Skeletal muscle tissue (tissue), 4 donors: Measurements from ENCODE around the gene STIM1. TPM values are rescaled to one million over a fixed set of nuclear protein-coding genes. Genes with fewer than 3 reads are reported as not detected.

ENCODE experiments used
- H3K27ac ChIP-seq: one replicate; pipeline ENCODE4 v1.7.0; 2013; ENCODE audit warnings: mild to moderate bottlenecking, low read depth, low read length, inconsistent platforms
- H3K27me3 ChIP-seq, 3 donors: one replicate each; pipeline ENCODE4 v1.7.0; 2013; ENCODE audit warnings: low read length in 3 of 3; ENCODE audit not compliant: control insufficient read depth in 3 of 3, insufficient read depth in 3 of 3
- H3K36me3 ChIP-seq, 3 donors: one replicate each; pipeline ENCODE4 v1.7.0; 2013; ENCODE audit warnings: low read length in 3 of 3; ENCODE audit not compliant: control insufficient read depth in 3 of 3, insufficient read depth in 3 of 3
- H3K4me1 ChIP-seq, 3 donors: one replicate each; pipeline ENCODE4 v1.7.0; 2013; ENCODE audit warnings: low read length in 3 of 3, mild to moderate bottlenecking in 3 of 3; ENCODE audit not compliant: control insufficient read depth in 3 of 3, insufficient read depth in 3 of 3
- H3K4me3 ChIP-seq, 3 donors: one replicate each; pipeline ENCODE4 v1.7.0; 2013; ENCODE audit warnings: low read length in 3 of 3
- H3K9ac ChIP-seq, 3 donors: one replicate each; pipeline ENCODE4 v1.7.0; 2013; ENCODE audit warnings: low read length in 3 of 3, mild to moderate bottlenecking in 3 of 3, moderate library complexity in 2 of 3, low read depth in 1 of 3
- H3K9me3 ChIP-seq, 3 donors: one replicate each; pipeline ENCODE4 v1.7.0; 2013; ENCODE audit warnings: low read length in 3 of 3; ENCODE audit not compliant: control insufficient read depth in 3 of 3
- total RNA-seq: library from RNA; depleted of rRNA; stranded (reverse); fragments of >200 nt; gene quantifications from one replicate; pipeline ENCODE4 v1.2.3, GENCODE V29; 2014
- donor health status: Osteomylitis.

STIM1 gene
- total RNA-seq, 1 donor from 2014 or later: 54.8 TPM

DNA sequence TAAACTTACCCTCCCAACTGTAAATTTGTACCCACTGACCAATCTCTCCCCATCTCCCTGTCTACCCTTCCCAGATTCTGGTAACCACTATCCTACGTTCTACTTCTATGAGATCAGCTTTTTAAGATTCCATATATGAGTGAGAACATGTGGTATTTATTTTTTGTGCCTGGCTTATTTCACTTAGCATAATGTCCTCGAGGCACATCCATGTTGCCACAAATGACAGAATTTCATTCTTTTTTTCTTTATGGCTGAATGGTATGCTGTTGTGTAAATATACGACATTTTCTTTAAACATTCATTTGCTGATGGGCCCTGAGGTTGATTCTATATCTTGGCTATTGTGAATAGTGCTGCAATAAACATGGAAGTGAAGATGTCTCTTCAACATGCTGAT, 164.4 kb downstream of the STIM1 start:
- no peak overlapping the region for H3K27ac ChIP-seq
- no peak overlapping the region for H3K9ac ChIP-seq
- H3K27me3 ChIP-seq: no peaks in the 10 kb centered on the region
- H3K4me1 ChIP-seq: peaks cover 2 to 12% (median 11%) of the 10 kb centered on the region in 3 donors
- H3K36me3 ChIP-seq: peaks cover 0 to 5% (median 0%) of the 10 kb centered on the region in 3 donors
- no peaks in the 10 kb centered on the region for H3K9me3 ChIP-seq
- no peak overlapping the region for H3K4me3 ChIP-seq

- no peaks in the 10 kb centered on the region for H3K9me3 ChIP-seq
- no peak overlapping the region for H3K4me3 ChIP-seq
- peaks cover 0 to 5% (median 0%) of the 10 kb centered on the region in 3 donors for H3K36me3 ChIP-seq
- H3K27me3 ChIP-seq: no peaks in the 10 kb centered on the region
- no peak overlapping the region for H3K27ac ChIP-seq
- H3K4me1 ChIP-seq: peaks cover 11 to 28% (median 22%) of the 10 kb centered on the region in 3 donors
- H3K9ac ChIP-seq: no peak overlapping the region
Observed at GRCh38 chr11:4022669-4023068, 167.2 kb downstream of the STIM1 start.

GRCh38 chr11:4025248-4025966, 169.9 kb downstream of the STIM1 start:
- Histone ChIP-seq H3K27ac (peak overlapping the region; percentile 61), H3K9ac (no peak overlapping the region), H3K36me3 (peaks cover 0 to 5% (median 0%) of the 10 kb centered on the region in 3 donors), H3K4me3 (no peak overlapping the region), H3K27me3 (no peaks in the 10 kb centered on the region), H3K9me3 (no peaks in the 10 kb centered on the region), H3K4me1 (peaks cover 11 to 28% (median 22%) of the 10 kb centered on the region in 3 donors)

DNA sequence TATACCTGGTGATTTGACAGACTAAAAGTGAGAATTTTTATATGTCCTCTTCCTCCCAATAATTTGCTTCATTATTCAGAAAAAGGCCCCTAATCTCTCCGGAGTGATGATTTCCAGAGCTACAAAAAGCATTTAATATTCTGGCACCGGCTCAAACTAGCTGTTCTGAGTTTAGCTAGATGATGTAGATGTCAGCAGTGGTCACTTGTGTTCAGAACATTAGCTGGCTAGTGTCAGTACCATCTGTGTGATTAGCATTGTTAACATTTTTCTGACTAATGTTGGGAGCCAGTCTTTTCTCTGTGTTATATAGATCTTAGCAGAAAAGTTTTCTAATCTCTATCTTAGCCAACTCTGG, 170.5 kb downstream of the STIM1 start:
- no peak overlapping the region for H3K9ac ChIP-seq
- H3K36me3 ChIP-seq: peaks cover 0 to 5% (median 0%) of the 10 kb centered on the region in 3 donors
- H3K27ac ChIP-seq: peak overlapping the region; percentile 61
- no peak overlapping the region for H3K4me3 ChIP-seq
- H3K27me3 ChIP-seq: no peaks in the 10 kb centered on the region
- H3K4me1 ChIP-seq: peaks cover 11 to 28% (median 22%) of the 10 kb centered on the region in 3 donors
- H3K9me3 ChIP-seq: no peaks in the 10 kb centered on the region

DNA sequence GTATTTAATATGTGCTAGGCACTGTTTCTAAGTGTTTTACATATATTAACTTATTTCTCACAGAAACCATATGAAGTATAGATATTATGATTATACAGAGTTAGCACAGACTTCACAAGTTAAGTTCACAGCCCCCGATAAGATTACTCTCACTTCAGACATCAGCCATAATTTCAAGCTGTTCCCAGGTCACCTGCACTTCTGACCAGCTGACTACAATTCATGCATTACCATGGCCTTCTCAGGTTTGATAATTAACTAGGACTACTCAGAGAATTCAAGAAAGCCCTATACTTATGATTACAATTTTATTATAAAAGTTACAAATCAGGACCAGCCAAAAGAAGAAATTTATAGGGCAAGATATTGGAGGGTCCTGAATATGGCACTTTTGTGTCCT, 170.9 kb downstream of the STIM1 start:
- Histone ChIP-seq H3K9me3 (no peaks in the 10 kb centered on the region), H3K27ac (peak overlapping the region; percentile 61), H3K27me3 (no peaks in the 10 kb centered on the region), H3K9ac (no peak overlapping the region), H3K4me3 (no peak overlapping the region), H3K4me1 (peaks cover 11 to 28% (median 22%) of the 10 kb centered on the region in 3 donors), H3K36me3 (peaks cover 0 to 5% (median 0%) of the 10 kb centered on the region in 3 donors)

DNA sequence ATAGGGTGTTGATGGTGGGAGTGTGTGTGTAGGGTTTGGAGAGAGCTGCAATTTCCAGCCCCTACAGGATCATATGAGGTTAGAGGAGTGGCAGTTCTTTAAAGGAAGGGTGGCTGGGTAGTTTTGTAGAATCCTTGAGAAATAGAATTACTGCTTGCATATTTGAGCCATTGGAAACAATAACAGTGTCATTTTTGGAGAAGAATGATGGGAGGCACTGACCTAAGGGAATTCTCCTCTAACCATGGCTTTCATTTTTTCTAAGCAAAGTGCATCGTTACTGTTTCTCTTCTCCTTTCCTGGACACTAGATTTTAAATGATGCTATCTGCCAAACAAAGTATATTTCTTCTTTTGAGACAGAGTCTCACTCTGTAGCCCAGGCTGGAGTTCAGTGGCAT, 172.3 kb downstream of the STIM1 start:
- Histone ChIP-seq H3K27ac (no peak overlapping the region), H3K9me3 (no peaks in the 10 kb centered on the region), H3K9ac (no peak overlapping the region), H3K36me3 (peaks cover 0 to 5% (median 0%) of the 10 kb centered on the region in 3 donors), H3K4me3 (no peak overlapping the region), H3K27me3 (no peaks in the 10 kb centered on the region), H3K4me1 (peaks cover 11 to 28% (median 22%) of the 10 kb centered on the region in 3 donors)

DNA sequence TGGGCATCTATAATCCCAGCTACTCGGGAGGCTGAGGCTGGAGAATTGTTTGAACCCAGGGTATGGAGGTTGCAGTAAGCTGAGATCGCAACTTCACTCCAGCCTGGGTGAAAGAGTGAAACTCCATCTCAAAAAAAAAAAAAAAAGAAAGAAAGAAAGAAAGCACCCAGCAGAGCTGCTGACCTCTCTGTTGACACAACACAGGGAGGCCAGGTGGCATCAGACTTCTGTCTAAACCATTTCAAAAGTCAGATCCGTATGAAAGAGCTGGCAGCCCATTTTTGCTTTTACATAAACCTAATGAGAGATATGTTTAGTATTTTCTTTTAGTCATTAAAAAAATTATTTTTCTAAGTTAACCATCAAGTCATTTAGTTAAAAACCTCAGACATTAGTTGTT, 174.7 kb downstream of the STIM1 start:
- Histone ChIP-seq H3K9ac (no peak overlapping the region), H3K36me3 (no peaks in the 10 kb centered on the region), H3K27me3 (no peaks in the 10 kb centered on the region), H3K4me3 (no peak overlapping the region), H3K27ac (no peak overlapping the region), H3K4me1 (peaks cover 7 to 14% (median 14%) of the 10 kb centered on the region in 3 donors), H3K9me3 (no peaks in the 10 kb centered on the region)

DNA sequence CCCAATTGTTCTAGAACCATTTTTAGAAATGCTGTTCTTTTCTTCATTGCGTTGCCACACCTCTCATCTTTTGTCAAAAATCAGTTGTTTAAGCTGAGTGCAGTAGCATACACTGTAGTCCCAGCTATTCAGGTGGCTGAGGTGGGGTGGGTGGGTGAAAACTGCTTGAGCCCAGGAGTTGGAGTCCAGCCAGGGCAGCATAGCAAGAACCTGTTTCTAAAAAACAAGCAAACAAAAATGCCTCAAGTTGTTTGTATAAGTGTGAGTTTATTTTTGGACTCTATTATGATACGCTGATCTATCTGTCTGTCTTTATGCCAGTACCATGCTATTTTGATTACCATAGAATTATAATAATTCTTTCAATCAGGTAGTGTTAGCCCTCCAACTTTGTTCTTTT, 176.6 kb downstream of the STIM1 start:
- no peaks in the 10 kb centered on the region for H3K27me3 ChIP-seq
- no peak overlapping the region for H3K9ac ChIP-seq
- no peak overlapping the region for H3K27ac ChIP-seq
- H3K4me3 ChIP-seq: no peak overlapping the region
- peaks cover 0 to 2% (median 0%) of the 10 kb centered on the region in 3 donors for H3K9me3 ChIP-seq
- H3K36me3 ChIP-seq: no peaks in the 10 kb centered on the region
- H3K4me1 ChIP-seq: no peaks in the 10 kb centered on the region

DNA sequence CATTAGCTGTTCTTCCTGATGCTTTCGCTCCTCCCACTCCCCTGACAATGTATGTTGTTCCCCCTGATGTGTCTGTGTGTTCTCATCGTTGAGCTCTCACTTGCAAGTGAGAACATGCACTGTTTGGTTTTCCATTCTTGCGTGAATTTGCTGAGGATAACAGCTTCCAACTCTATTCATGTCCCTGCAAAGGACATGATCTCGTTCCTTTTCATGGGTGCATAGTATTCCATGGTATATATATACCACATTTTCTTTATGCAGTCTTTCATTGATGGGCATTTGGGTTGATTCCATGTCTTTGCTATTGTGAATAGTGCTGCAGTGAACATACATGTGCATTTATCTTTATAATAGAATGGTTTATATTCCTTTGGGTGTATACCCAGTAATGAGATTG, 180.5 kb downstream of the STIM1 start:
- H3K36me3 ChIP-seq: no peaks in the 10 kb centered on the region
- H3K4me1 ChIP-seq: peaks cover 0 to 11% (median 0%) of the 10 kb centered on the region in 3 donors
- H3K9ac ChIP-seq: no peak overlapping the region
- no peak overlapping the region for H3K4me3 ChIP-seq
- no peak overlapping the region for H3K27ac ChIP-seq
- no peaks in the 10 kb centered on the region for H3K27me3 ChIP-seq
- H3K9me3 ChIP-seq: peaks cover 0 to 2% (median 0%) of the 10 kb centered on the region in 3 donors

- H3K9me3 ChIP-seq: peaks cover 0 to 2% (median 0%) of the 10 kb centered on the region in 3 donors
- H3K4me1 ChIP-seq: peaks cover 12 to 33% (median 12%) of the 10 kb centered on the region in 3 donors
- H3K27me3 ChIP-seq: no peaks in the 10 kb centered on the region
- no peak overlapping the region for H3K9ac ChIP-seq
- no peaks in the 10 kb centered on the region for H3K36me3 ChIP-seq
- H3K4me3 ChIP-seq: no peak overlapping the region
- H3K27ac ChIP-seq: no peak overlapping the region
Observed at GRCh38 chr11:4039011-4039410, 183.5 kb downstream of the STIM1 start.
